LNCaP clone FGC (cell line): Measurements from ENCODE around the gene TMEM132C.

ENCODE experiments used
- DNase-seq: peaks from one replicate; pipeline ENCODE4 v3.0.0-alpha.2; 2011; ENCODE audit warnings: low read depth
- H3K4me3 ChIP-seq: 2 replicates; pipeline ENCODE4 v1.5.1; 2011; ENCODE audit warnings: mild to moderate bottlenecking, low read depth, low read length, control low read depth
- TF ChIP-seq, protein P1 (sequence below): IDR thresholded peaks from 2 replicates; pipeline ENCODE4 v1.5.1; 2012; ENCODE audit warnings: mild to moderate bottlenecking; ENCODE audit not compliant: control insufficient read depth, insufficient read depth; ENCODE audit errors: extremely low read depth

TMEM132C gene

DNA sequence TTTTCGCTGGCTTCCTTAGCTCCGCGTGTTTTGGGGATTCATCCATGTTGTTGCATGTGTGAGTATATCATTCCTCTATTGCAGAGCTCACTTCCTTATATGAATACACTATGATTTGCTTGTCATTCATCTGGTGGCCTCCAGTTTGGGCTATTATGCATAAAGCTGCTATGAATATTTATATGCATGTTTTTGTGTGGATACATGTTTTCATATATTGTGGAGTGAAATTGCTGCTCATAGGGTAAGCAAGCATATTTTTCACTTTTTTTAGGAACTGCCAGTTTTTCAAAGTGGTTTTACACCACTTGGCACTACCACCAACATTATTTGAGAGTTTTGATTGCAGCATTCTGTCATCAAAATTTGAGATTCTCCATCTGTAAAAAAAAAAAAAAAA lies 190.0 kb downstream of the TMEM132C start:
- H3K4me3 ChIP-seq: no peak overlapping the region
- TF ChIP-seq, protein P1, sequence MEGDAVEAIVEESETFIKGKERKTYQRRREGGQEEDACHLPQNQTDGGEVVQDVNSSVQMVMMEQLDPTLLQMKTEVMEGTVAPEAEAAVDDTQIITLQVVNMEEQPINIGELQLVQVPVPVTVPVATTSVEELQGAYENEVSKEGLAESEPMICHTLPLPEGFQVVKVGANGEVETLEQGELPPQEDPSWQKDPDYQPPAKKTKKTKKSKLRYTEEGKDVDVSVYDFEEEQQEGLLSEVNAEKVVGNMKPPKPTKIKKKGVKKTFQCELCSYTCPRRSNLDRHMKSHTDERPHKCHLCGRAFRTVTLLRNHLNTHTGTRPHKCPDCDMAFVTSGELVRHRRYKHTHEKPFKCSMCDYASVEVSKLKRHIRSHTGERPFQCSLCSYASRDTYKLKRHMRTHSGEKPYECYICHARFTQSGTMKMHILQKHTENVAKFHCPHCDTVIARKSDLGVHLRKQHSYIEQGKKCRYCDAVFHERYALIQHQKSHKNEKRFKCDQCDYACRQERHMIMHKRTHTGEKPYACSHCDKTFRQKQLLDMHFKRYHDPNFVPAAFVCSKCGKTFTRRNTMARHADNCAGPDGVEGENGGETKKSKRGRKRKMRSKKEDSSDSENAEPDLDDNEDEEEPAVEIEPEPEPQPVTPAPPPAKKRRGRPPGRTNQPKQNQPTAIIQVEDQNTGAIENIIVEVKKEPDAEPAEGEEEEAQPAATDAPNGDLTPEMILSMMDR: no peak
- DNase-seq: no peak

DNA sequence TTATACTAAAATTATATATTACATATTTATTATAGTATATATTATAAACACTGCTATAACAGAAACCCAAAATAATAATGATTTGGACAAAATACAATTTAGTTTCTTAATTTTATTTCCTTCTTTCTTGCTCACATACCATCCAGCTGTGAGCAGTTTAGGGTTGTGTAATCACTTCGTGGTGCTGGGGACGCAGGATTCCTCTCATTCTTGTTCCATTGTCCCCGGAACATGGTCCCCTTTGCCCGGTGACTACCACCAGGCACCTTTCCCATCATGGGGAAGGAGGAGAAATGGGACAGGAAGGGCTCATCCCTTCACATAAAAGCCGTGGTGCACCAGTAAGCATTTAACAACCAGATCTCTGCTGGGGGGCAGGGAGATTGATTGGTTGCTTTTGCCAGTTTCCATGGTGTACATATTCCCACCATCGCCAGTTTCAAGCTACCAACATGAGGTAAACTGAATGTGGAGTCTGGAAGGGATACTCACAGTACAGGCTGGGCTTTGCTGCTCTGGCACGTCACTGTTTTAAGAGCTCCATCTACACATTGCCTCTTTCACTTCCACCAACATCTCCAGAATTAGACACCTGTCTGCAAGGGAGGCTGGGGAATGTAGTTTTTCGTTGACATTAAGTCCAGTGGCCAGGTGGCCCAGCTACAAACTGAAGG lies 191.5 kb downstream of the TMEM132C start:
- H3K4me3 ChIP-seq: no peak overlapping the region
- DNase-seq: no peak
- TF ChIP-seq, protein P1: no peak

DNA sequence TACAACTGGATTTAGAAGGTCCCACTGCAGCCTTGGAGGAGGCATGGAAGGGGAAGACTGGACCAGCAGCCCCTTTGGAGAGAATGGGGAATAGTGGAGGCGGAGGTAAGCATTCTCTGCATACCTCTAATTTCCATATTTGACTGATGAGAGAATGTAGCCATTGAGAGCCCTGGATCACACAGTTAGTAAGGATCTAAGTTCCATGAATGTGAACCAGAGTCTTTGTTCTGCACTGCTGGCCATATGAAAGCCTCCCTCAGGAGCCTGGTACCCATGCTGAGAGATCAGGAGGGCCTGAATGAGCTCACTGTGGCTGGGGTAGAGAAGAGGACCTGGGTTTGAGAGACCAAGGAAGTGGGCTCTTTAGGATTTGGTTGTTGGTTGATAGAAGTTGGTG lies 192.1 kb downstream of the TMEM132C start:
- H3K4me3 ChIP-seq: no peak overlapping the region
- TF ChIP-seq, protein P1: no peak
- DNase-seq: no peak

DNA sequence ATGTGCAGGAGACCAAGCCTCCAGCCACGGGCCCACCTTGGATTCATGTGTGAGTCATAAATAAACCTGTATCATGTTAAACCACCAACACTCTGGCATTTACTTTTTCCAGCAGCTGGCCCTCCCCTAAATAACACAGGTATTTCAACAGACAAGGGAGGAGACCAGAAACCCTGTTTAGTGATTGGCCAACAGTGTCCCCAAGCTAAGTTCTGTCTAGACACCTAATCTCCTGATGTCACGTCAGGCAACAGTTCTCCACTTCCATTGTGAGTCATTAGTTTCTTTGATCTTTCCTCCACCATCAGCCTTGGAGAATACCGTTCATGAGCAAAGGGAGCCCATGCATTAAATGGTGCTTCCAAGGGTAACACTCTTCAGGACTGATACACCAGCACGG lies 196.9 kb downstream of the TMEM132C start:
- TF ChIP-seq, protein P1: no peak
- H3K4me3 ChIP-seq: no peak overlapping the region
- DNase-seq: no peak

DNA sequence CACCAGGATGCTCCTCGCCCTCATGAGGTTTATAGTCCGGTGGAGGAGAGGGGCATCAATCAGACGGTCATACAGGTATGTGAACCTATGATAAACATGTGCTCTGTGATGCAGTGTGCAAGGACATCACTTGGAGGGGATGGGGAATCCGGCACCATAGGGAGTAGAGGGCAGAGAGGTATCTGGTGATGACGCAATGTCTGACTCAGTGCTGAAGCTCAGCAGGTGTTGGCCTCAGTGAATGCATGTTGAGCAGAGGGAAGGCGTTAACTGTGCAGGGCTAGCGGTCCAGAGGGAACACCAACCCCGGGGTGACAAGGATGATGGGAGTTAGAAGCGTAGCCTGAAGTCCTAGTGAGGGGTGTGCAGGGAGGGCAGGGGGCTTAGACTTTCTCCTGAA lies 200.9 kb downstream of the TMEM132C start:
- H3K4me3 ChIP-seq: no peak overlapping the region
- DNase-seq: no peak
- TF ChIP-seq, protein P1: no peak

DNA sequence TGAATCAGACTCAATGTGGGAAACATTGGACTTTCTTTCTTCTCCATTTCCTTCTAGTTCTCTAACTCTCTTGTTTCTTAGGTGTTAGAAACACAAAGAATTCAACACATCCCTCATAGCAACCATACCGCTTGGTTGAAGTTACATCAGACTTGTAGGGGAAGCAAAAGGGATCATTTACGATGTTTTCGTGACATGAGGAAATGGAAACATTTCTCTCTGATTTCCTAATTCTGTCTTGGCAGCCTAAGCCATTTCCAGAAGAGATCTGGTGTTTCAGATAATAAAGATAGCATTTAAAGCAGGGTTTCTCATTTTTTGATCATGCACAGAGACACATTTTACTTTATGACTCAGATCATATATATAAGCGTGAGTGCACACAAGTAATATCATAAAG lies 202.0 kb downstream of the TMEM132C start:
- no peak overlapping the region for H3K4me3 ChIP-seq
- DNase-seq: no peak
- TF ChIP-seq, protein P1: no peak

DNA sequence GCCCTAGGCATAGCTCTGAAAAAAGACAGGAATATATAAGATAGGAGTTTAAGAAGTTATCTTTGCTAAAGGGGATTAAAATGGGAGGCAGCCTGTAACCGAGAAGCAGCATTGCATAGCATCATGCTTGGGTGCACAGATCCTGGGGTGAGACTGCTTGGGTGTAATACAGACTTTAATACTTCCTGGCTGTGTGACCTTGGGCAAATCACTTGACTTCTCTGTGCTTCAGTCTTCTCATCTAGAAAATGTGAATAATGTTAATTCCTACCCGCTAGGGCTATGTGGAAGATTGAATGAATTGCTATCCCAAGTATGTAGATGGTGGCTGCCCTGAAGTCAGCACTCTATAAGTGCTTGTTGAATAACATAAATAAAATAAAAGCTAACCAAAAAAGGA lies 204.5 kb downstream of the TMEM132C start:
- H3K4me3 ChIP-seq: no peak overlapping the region
- TF ChIP-seq, protein P1: no peak
- DNase-seq: no peak
